NK-92 treated with Interleukin-12 subunit alpha and Interleukin-12 subunit beta, amount 100 ng/mL, for 24 hours (cell line): Measurements from ENCODE around the gene GRIN3B.

Source experiments
- DNase-seq: peaks from one replicate; lab custom pipeline; 2025; lab: John Stamatoyannopoulos, UW

GRIN3B gene

GRCh38 chr19:1007399-1008251 lies 7.4 kb downstream of the GRIN3B start:
- DNase-seq, result no peak

- DNase-seq, result no peak
These were observed 8.2 kb downstream of the GRIN3B start for GRCh38 chr19:1008268-1009040.

- DNase-seq, result no peak
These were observed 9.1 kb downstream of the GRIN3B start for GRCh38 chr19:1009041-1009980.

GRCh38 chr19:1009981-1010538 lies 9.8 kb downstream of the GRIN3B start:
- DNase-seq, result no peak

GRCh38 chr19:1010586-1011510 lies 10.6 kb downstream of the GRIN3B start:
- DNase-seq, result no peak

- DNase-seq, result no peak
These were observed 11.7 kb downstream of the GRIN3B start for GRCh38 chr19:1011831-1012333.

- no peak for DNase-seq
These were observed 12.1 kb downstream of the GRIN3B start for GRCh38 chr19:1012334-1012733.

- no peak for DNase-seq
These were observed 13.0 kb downstream of the GRIN3B start for GRCh38 chr19:1013218-1013617.

GRCh38 chr19:1014161-1015060 lies 14.2 kb downstream of the GRIN3B start:
- no peak for DNase-seq

GRCh38 chr19:1015061-1015781 lies 15.0 kb downstream of the GRIN3B start:
- no peak for DNase-seq

- no peak for DNase-seq
These were observed 15.8 kb downstream of the GRIN3B start for GRCh38 chr19:1015782-1016646.

GRCh38 chr19:1016647-1017114 lies 16.5 kb downstream of the GRIN3B start:
- no peak for DNase-seq

- DNase-seq, result no peak
These were observed 17.1 kb downstream of the GRIN3B start for GRCh38 chr19:1017115-1017905.

GRCh38 chr19:1017906-1018305 lies 17.7 kb downstream of the GRIN3B start:
- no peak for DNase-seq

- no peak for DNase-seq
These were observed 18.2 kb downstream of the GRIN3B start for GRCh38 chr19:1018393-1018792.

- DNase-seq, result no peak
These were observed 18.9 kb downstream of the GRIN3B start for GRCh38 chr19:1018932-1019615.
